ENCODE measurements around the gene ZC3H7A. TPM values are rescaled to one million over a fixed set of nuclear protein-coding genes. Genes with fewer than 3 reads are reported as not detected.

Gene ZC3H7A
- total and polyA plus RNA-seq, 2 of the 13 experiments (the other 11 are each of a cell fraction or from before 2014, with no cell fraction given): 29.2 to 36.8 TPM

GRCh38 chr16:11791144-11791828 lies 5.8 kb downstream of the ZC3H7A start (continued):
- TF ChIP-seq HNF1B (CRISPR knock-in tag; IDR thresholded peaks at IDR 0.05): no peak; the same call in 1 of the 2 replicates
- TF ChIP-seq SMAD3 (CRISPR knock-in tag; IDR thresholded peaks at IDR 0.05): no peak
- no peak for TF ChIP-seq GPN1 (CRISPR knock-in tag; IDR thresholded peaks at IDR 0.05; ENCODE audit: borderline replicate concordance)
- no peak for TF ChIP-seq ZC3H4 (CRISPR knock-in tag; IDR thresholded peaks at IDR 0.05; ENCODE audit: borderline replicate concordance)
- peak; percentile 20; the same call in 1 of the 2 replicates for TF ChIP-seq SPEN (CRISPR knock-in tag; IDR thresholded peaks at IDR 0.05; ENCODE audit: low read depth)
- TF ChIP-seq, protein P1, sequence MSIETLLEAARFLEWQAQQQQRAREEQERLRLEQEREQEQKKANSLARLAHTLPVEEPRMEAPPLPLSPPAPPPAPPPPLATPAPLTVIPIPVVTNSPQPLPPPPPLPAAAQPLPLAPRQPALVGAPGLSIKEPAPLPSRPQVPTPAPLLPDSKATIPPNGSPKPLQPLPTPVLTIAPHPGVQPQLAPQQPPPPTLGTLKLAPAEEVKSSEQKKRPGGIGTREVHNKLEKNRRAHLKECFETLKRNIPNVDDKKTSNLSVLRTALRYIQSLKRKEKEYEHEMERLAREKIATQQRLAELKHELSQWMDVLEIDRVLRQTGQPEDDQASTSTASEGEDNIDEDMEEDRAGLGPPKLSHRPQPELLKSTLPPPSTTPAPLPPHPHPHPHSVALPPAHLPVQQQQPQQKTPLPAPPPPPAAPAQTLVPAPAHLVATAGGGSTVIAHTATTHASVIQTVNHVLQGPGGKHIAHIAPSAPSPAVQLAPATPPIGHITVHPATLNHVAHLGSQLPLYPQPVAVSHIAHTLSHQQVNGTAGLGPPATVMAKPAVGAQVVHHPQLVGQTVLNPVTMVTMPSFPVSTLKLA (IDR thresholded peaks at IDR 0.05): 0 out of 2 replicates have a peak, but pooled peaks have one; percentile 2
- no peak for TF ChIP-seq ZNF777 (CRISPR knock-in tag; IDR thresholded peaks at IDR 0.05)
- peak; percentile 22; the same call in 1 of the 2 replicates for TF ChIP-seq MAX (IDR thresholded peaks at IDR 0.05)
- no peak for TF ChIP-seq MEIS2 (CRISPR knock-in tag; IDR thresholded peaks at IDR 0.05)
- no peak for TF ChIP-seq ZNF468 (CRISPR knock-in tag; IDR thresholded peaks at IDR 0.05)
- no peak for TF ChIP-seq ZNF691 (CRISPR knock-in tag; IDR thresholded peaks at IDR 0.05; ENCODE audit: borderline replicate concordance, low read depth)
- no peak for TF ChIP-seq RARG (CRISPR knock-in tag; IDR thresholded peaks at IDR 0.05; ENCODE audit: low read depth)
- peak; percentile 42 for TF ChIP-seq ZNF781 (CRISPR knock-in tag; IDR thresholded peaks at IDR 0.05; ENCODE audit: borderline replicate concordance, not compliant biosample characterization)
- TF ChIP-seq, protein P2, sequence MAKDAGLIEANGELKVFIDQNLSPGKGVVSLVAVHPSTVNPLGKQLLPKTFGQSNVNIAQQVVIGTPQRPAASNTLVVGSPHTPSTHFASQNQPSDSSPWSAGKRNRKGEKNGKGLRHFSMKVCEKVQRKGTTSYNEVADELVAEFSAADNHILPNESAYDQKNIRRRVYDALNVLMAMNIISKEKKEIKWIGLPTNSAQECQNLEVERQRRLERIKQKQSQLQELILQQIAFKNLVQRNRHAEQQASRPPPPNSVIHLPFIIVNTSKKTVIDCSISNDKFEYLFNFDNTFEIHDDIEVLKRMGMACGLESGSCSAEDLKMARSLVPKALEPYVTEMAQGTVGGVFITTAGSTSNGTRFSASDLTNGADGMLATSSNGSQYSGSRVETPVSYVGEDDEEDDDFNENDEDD (CRISPR knock-in tag; IDR thresholded peaks at IDR 0.05; ENCODE audit: borderline replicate concordance): no peak
- no peak for TF ChIP-seq SRF (IDR thresholded peaks at IDR 0.05; ENCODE audit: low read depth, low read length)
- no peak for TF ChIP-seq NPAS2 (CRISPR knock-in tag; IDR thresholded peaks at IDR 0.05; ENCODE audit: borderline replicate concordance)
- no peak for TF ChIP-seq ZNF567 (CRISPR knock-in tag; IDR thresholded peaks at IDR 0.05; ENCODE audit: borderline replicate concordance)
- no peak for TF ChIP-seq ZNF557 (CRISPR knock-in tag; IDR thresholded peaks at IDR 0.05)
- no peak for TF ChIP-seq TAF1 (CRISPR knock-in tag; IDR thresholded peaks at IDR 0.05)
- no peak for TF ChIP-seq ZNF33A (CRISPR knock-in tag; IDR thresholded peaks at IDR 0.05; ENCODE audit: borderline replicate concordance)
- TF ChIP-seq ZNF326 (CRISPR knock-in tag; IDR thresholded peaks at IDR 0.05; ENCODE audit: borderline replicate concordance): no peak

All from HepG2 (cell line).